Umbilical cord (tissue), 2 donors: ENCODE data around the gene CEACAM1. TPM values are rescaled to one million over a fixed set of nuclear protein-coding genes. Genes with fewer than 3 reads are reported as not detected.
"Not testable (repeated sequence)": the region's sequence is repeated elsewhere in the genome, so short reads cannot be mapped to it uniquely, and the experiment has no call there.

Experiments
- DNase-seq: peaks from one replicate; pipeline ENCODE4 v3.0.0-alpha.2; 2015; ENCODE audit warnings: low spot score
- total RNA-seq: library from RNA; depleted of rRNA; stranded (reverse); fragments of >200 nt; gene quantifications from one replicate; pipeline ENCODE4 v1.2.3, GENCODE V29; 2014; ENCODE audit warnings: low replicate concordance; ENCODE audit not compliant: insufficient read depth

Gene CEACAM1
- total RNA-seq, 1 donor from 2014 or later, result 3.4 TPM

DNA sequence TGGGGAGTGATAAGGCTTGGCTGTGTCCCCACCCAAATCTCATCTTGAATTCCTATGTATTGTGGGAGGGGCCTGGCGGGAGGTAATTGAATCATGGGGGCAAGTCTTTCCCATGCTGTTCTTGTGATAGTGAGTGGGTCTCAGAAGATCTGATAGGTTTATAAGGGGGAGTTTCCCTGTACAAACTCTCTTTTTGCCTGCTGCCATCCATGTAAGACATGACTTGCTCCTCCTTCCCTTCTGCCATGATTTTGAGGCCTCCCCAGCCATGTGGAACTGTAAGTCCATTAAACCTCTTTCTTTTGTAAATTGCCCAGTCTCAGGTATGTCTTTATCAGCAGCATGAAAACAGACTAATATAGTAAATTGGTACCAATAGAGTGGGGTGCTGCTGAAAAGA lies 20.8 kb upstream of the CEACAM1 start:
- not testable (repeated sequence) for DNase-seq

DNA sequence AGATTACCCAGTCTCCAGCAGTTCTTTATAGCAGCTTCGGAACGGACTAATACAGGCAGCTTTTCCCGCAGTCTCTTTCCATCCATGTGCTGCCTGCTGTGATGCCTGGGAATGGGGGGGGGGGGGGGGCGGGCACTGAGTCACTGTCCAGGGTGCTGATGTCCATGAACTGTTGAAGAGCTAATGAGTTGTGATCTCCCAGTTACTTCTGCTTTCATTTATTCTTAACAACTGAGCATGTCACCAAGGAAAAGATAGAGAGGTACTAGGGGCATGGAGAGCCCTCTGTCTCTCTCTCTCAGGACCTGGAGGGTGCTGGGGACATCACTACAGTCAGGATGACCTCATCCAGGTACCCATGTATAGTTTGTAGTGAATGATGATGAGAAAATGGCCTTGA lies 20.3 kb upstream of the CEACAM1 start:
- no peak for DNase-seq

GRCh38 chr19:42547929-42548328 lies 19.6 kb upstream of the CEACAM1 start:
- no peak for DNase-seq

- DNase-seq, result no peak
These were observed 18.7 kb upstream of the CEACAM1 start for GRCh38 chr19:42546831-42547500.

DNA sequence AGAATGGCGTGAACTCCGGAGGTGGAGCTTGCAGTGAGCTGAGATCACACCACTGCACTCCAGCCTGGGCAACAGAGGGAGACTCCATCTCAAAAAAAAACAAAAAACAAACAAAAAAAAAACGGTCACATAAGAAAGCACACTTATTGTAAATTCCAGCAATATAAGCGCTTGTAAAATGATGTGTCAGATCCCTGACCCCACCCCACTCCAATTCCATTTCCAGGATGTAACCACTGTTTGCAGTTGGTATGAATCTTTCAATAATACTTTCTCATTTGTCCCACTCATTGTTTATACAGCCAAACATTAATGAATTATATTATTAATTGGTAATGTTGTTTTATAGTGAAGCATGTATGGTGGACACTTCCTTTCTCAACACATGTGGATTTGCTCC lies 15.9 kb upstream of the CEACAM1 start:
- DNase-seq, result no peak

- no peak for DNase-seq
These were observed 14.5 kb upstream of the CEACAM1 start for GRCh38 chr19:42542791-42543190.

DNA sequence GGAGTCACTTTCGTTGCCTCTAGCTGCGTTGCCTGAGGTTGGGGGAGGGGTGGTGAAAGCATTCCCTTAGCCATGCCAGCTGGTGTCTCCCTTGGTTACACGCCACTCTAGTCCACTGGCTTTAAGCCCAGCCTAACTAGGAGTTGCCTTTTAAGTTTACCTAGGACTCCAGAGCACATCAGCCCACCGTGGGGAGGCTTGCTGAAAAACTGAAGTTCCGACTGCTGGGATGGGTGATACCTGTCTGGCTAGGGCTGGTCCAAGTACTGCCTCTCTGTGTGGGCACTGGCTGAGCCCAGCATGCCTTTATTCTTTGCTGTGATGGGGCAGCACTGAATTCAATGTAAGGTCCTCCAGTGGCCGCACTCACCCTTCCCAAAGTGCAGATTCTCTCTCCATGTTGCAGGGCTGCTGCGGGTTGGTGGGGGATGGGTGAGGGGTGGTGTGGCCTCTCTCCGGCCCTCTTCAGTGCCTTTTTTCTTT lies 11.8 kb upstream of the CEACAM1 start:
- no peak for DNase-seq

- DNase-seq, result no peak
These were observed 10.8 kb upstream of the CEACAM1 start for GRCh38 chr19:42538841-42539709.

DNA sequence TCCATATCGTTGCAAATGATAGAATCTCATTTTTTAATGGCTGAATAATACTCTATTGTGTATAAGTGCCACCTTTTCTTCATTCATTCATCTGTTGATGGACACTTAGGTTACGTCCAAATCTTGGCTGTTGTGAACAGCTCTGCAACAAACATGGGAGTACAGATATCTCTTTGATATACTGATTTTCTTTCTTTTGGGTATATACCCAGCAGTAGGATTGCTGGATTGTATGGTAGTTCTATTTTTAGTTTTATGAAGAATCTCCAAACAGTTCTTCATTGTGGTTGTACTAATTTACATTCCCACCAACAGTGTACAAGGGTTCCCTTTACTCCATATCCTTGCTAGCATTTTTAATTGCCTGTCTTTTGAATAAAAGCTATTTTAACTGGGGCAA lies 7.0 kb upstream of the CEACAM1 start:
- DNase-seq, result not testable (repeated sequence)

GRCh38 chr19:42534391-42534790 lies 6.1 kb upstream of the CEACAM1 start:
- DNase-seq, result no peak

- DNase-seq, result no peak
These were observed 4.6 kb upstream of the CEACAM1 start for GRCh38 chr19:42532891-42533290.

DNA sequence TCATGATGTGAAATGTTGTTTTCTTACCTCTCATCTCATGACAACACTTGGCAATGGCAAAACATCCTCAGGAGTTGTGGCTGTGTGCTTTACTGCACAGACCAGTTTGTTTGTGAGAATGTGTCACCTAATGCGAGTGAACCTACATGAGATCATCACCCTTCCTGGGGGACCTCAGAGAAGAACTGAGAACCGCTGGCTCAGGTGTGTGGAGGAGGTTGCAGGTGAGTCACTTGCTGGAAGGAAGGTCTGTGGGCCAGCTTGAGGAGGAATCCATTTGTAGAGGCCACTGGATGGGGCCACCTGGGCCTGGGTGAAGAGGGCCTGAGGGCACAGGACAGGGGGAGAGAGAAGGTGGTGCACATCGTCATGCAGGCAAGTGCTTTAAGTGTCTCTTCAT lies 3.0 kb upstream of the CEACAM1 start:
- DNase-seq, result no peak

- DNase-seq, result peak; percentile 42
These were observed 1.0 kb upstream of the CEACAM1 start for GRCh38 chr19:42529248-42529764.

- DNase-seq, result no peak
These were observed 3.3 kb downstream of the CEACAM1 start for GRCh38 chr19:42524943-42525342.

DNA sequence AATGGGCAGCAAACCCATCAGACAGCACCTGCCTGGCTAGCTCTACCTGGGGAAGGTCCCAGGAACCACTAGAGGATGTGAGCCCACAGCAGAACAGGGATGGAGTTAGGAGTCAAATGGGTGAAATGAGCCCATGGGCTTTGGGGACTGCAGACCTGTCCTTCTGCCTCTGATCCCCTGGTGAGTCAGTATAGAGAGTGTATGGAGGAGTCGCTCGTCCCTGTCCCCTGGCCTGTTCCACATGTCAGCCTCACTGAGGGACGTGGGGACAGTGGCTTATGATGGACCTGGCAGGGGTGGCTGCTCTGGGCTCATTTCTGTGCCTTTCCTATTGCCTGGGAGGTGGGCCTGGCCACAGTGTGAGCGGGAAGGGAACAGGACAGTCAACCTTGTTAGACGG lies 4.0 kb downstream of the CEACAM1 start:
- no peak for DNase-seq

DNA sequence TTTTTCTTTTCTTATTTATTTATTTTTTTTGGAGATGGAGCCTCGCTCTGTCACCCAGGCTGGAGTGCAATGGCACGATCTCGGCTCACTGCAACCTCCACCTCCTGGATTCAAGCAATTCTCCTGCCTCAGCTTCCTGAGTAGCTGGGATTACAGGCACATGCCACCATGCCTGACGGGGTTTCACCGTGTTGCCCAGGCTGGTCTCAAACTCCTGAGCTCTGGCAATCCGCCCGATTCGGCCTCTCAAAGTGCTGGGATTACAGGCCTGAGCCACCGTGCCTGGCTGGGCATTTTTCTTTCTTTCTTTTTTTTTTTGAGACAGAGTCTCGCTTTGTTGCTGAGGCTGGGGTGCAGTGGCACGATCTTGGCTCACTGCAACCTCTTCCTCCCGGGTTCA lies 6.0 kb downstream of the CEACAM1 start:
- DNase-seq, result not testable (repeated sequence)

DNA sequence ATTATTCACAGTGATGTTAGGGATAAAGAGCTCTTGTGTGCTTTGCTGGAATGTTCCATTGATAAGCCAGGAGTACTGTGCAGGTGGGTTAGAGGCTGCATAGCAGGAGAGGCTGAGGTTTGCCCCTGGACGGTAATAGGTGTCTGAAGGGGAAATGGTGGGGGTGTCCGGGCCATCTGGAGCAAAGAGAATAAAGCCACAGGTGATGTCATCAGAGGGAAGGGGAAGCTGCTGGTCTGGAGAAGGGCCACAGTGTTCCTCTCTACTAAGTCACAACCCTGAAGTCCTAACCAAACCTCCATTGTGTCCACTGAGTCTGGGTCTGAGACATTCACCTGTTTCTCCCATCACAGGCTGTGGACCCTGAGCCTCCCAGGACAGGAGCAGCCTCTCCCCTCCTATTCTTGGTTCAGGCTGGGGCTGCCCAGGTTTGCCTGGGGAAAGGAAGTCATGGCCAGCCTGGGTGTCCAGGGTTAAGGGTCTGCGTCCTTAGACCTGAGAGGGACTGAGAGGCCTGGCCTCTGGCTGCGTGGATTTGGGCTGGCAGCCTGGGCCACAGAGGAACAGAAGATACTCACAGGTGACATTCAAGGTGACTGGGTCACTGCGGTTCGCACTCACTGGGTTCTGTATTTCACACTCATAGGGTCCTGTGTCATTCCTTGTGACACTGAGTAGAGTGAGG lies 6.8 kb downstream of the CEACAM1 start:
- no peak for DNase-seq

GRCh38 chr19:42519108-42519507 lies 9.2 kb downstream of the CEACAM1 start:
- no peak for DNase-seq

- DNase-seq, result no peak
These were observed 11.5 kb downstream of the CEACAM1 start for GRCh38 chr19:42516771-42517170.

GRCh38 chr19:42515241-42515832 lies 12.9 kb downstream of the CEACAM1 start:
- DNase-seq, result no peak

DNA sequence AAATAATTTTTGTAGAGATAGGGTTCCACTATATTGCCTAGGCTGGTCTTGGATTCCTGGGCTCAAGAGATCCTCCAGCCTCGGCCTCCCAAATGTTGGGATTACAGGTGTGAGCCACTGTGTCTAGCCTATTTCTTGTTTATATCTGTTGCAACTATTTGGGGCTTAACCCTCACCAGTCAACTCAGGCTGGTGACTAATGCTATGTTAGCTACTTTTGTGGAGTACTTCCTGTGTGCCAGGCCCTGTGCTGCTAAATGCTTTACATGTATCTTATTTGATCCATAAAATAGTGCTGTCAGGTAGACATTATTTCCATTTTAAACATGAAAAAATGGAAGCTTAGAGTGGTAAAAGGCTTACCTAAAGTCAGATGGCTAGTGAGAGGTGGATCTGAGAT lies 13.8 kb downstream of the CEACAM1 start:
- no peak for DNase-seq
